ENCODE results near the gene BLOC1S3. TPM values are rescaled to one million over a fixed set of nuclear protein-coding genes. Genes with fewer than 3 reads are reported as not detected.

BLOC1S3 gene
- total and polyA plus RNA-seq, 2 of the 13 experiments (the other 11 are each of a cell fraction or from before 2014, with no cell fraction given), result 4.3 to 4.8 TPM

- TF ChIP-seq, protein P1, sequence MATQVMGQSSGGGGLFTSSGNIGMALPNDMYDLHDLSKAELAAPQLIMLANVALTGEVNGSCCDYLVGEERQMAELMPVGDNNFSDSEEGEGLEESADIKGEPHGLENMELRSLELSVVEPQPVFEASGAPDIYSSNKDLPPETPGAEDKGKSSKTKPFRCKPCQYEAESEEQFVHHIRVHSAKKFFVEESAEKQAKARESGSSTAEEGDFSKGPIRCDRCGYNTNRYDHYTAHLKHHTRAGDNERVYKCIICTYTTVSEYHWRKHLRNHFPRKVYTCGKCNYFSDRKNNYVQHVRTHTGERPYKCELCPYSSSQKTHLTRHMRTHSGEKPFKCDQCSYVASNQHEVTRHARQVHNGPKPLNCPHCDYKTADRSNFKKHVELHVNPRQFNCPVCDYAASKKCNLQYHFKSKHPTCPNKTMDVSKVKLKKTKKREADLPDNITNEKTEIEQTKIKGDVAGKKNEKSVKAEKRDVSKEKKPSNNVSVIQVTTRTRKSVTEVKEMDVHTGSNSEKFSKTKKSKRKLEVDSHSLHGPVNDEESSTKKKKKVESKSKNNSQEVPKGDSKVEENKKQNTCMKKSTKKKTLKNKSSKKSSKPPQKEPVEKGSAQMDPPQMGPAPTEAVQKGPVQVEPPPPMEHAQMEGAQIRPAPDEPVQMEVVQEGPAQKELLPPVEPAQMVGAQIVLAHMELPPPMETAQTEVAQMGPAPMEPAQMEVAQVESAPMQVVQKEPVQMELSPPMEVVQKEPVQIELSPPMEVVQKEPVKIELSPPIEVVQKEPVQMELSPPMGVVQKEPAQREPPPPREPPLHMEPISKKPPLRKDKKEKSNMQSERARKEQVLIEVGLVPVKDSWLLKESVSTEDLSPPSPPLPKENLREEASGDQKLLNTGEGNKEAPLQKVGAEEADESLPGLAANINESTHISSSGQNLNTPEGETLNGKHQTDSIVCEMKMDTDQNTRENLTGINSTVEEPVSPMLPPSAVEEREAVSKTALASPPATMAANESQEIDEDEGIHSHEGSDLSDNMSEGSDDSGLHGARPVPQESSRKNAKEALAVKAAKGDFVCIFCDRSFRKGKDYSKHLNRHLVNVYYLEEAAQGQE (IDR thresholded peaks at IDR 0.05; ENCODE audit: borderline replicate concordance in 1 of 2, low read depth in 1 of 2, low read length in 2 of 2), result no peak
- TF ChIP-seq IRF1 (CRISPR knock-in tag; IDR thresholded peaks at IDR 0.05; ENCODE audit: low read depth), result no peak
- TF ChIP-seq ZSCAN25 (CRISPR knock-in tag; IDR thresholded peaks at IDR 0.05), result no peak
- TF ChIP-seq ZNF253 (CRISPR knock-in tag; IDR thresholded peaks at IDR 0.05; ENCODE audit: borderline replicate concordance), result no peak
- TF ChIP-seq SNAPC4 (CRISPR knock-in tag; IDR thresholded peaks at IDR 0.05), result no peak
- no peak for TF ChIP-seq PPARG (CRISPR knock-in tag; conservative IDR thresholded peaks at IDR 0.05)
- TF ChIP-seq ELK4 (CRISPR knock-in tag; IDR thresholded peaks at IDR 0.05; ENCODE audit: borderline replicate concordance), result no peak
- no peak for TF ChIP-seq E2F5 (CRISPR knock-in tag; conservative IDR thresholded peaks at IDR 0.05)
- no peak for TF ChIP-seq MZF1 (CRISPR knock-in tag; IDR thresholded peaks at IDR 0.05; ENCODE audit: borderline replicate concordance)
- TF ChIP-seq MED8 (CRISPR knock-in tag; IDR thresholded peaks at IDR 0.05; ENCODE audit: insufficient replicate concordance), result no peak
- TF ChIP-seq CEBPB (IDR thresholded peaks at IDR 0.05; ENCODE audit: borderline replicate concordance, low read depth, low read length), result no peak
- no peak for TF ChIP-seq ZMYM4 (CRISPR knock-in tag; IDR thresholded peaks at IDR 0.05)
- no peak for TF ChIP-seq FOXP1 (IDR thresholded peaks at IDR 0.05)
- TF ChIP-seq FOXP1 (CRISPR knock-in tag; IDR thresholded peaks at IDR 0.05), result no peak
- no peak for TF ChIP-seq ZNF12 (CRISPR knock-in tag; IDR thresholded peaks at IDR 0.05)
- no peak for TF ChIP-seq NFKB2 (CRISPR knock-in tag; IDR thresholded peaks at IDR 0.05; ENCODE audit: borderline replicate concordance)
- TF ChIP-seq KDM5B (CRISPR knock-in tag; IDR thresholded peaks at IDR 0.05; ENCODE audit: borderline replicate concordance), result peak; percentile 16; the same call in 1 of the 2 replicates
Measured at GRCh38 chr19:45179072-45179891, 698 bp downstream of the BLOC1S3 start (continued).

Data from HepG2 (cell line).